OCI-LY7 (cell line): ENCODE data around the gene CLCN6. TPM values are rescaled to one million over a fixed set of nuclear protein-coding genes. Genes with fewer than 3 reads are reported as not detected.
A peak's percentile ranks its signal among the peaks of the same experiment; 100 is the strongest.

ENCODE experiments used
- BruUV-seq: library from RNA; stranded (reverse); fragments of 400-500 nt; replicated peaks from 2 replicates; lab custom pipeline; 2021; lab: Mats Ljungman, UMichigan
- CTCF ChIA-PET: fragments of 300-600 bp; sonication (Branson Sonifier 250); formaldehyde crosslinking; loops from one replicate; lab custom pipeline; 2022; ENCODE audit warnings: antibody characterized with exemption; ENCODE audit not compliant: unreplicated experiment; lab: Charles Lee
- POLR2A ChIA-PET: fragments of 300-600 bp; sonication (Branson Sonifier 250); formaldehyde crosslinking; loops from one replicate; lab custom pipeline; 2022; ENCODE audit warnings: antibody characterized with exemption; lab: Charles Lee
- DNase-seq: peaks from one replicate; pipeline ENCODE4 v3.0.0-alpha.2; 2015; ENCODE audit warnings: low spot score
- H2AFZ ChIP-seq: fragments of 200-600 bp; sonication (generic), shearing (Covaris generic); 2 replicates; pipeline ENCODE4 v1.6.1; 2014; ENCODE audit warnings: mild to moderate bottlenecking, antibody characterized with exemption, low read length, moderate library complexity
- H3K27ac ChIP-seq: fragments of 200-600 bp; sonication (generic); 2 replicates; pipeline ENCODE4 v1.5.1; 2014; ENCODE audit warnings: mixed run types, low read depth, mild to moderate bottlenecking, moderate library complexity, low read length, inconsistent platforms; ENCODE audit not compliant: poor library complexity, severe bottlenecking
- H3K36me3 ChIP-seq: fragments of 200-600 bp; sonication (generic); 2 replicates; pipeline ENCODE4 v1.6.1; 2014; ENCODE audit warnings: mild to moderate bottlenecking, antibody characterized with exemption, low read length, moderate library complexity, mixed read lengths; ENCODE audit not compliant: insufficient read depth
- H3K4me1 ChIP-seq: fragments of 200-600 bp; sonication (generic); 2 replicates; pipeline ENCODE4 v1.5.1; 2014; ENCODE audit warnings: mild to moderate bottlenecking, low read length; ENCODE audit not compliant: insufficient read depth, poor library complexity, severe bottlenecking
- H3K4me2 ChIP-seq: fragments of 200-600 bp; sonication (generic); 2 replicates; pipeline ENCODE4 v1.6.1; 2014; ENCODE audit warnings: mild to moderate bottlenecking, low read length
- H3K4me3 ChIP-seq: fragments of 200-600 bp; sonication (generic); 2 replicates; pipeline ENCODE4 v1.5.1; 2014; ENCODE audit warnings: mild to moderate bottlenecking, low read depth, low read length; ENCODE audit not compliant: poor library complexity, severe bottlenecking
- H3K79me2 ChIP-seq: fragments of 200-600 bp; sonication (generic); 2 replicates; pipeline ENCODE4 v1.6.1; 2016; ENCODE audit warnings: low read depth, mild to moderate bottlenecking, low read length, moderate library complexity, mixed read lengths; ENCODE audit not compliant: insufficient read depth
- H3K9me2 ChIP-seq: fragments of 200-600 bp; sonication (generic); 2 replicates; pipeline ENCODE4 v1.6.1; 2016; ENCODE audit warnings: mild to moderate bottlenecking, low read length, mixed read lengths; ENCODE audit not compliant: insufficient read depth
- H3K9me3 ChIP-seq: fragments of 200-600 bp; sonication (generic); 2 replicates; pipeline ENCODE4 v1.6.1; 2014; ENCODE audit warnings: mild to moderate bottlenecking, mixed run types, low read length, mixed read lengths
- H4K20me1 ChIP-seq: fragments of 200-600 bp; sonication (generic); 2 replicates; pipeline ENCODE4 v1.6.1; 2014; ENCODE audit warnings: mild to moderate bottlenecking, antibody characterized with exemption, low read length, moderate library complexity, mixed read lengths; ENCODE audit not compliant: insufficient read depth
- CTCF ChIP-seq: fragments of 200-600 bp; sonication (generic); conservative IDR thresholded peaks from 2 replicates; pipeline ENCODE4 v1.5.1; 2014; ENCODE audit warnings: mild to moderate bottlenecking, antibody characterized with exemption, low read length, moderate library complexity, mixed read lengths
- EZH2phosphoT487 ChIP-seq: fragments of 200-600 bp; sonication (generic); IDR thresholded peaks from 2 replicates; pipeline ENCODE4 v1.6.1; 2018; ENCODE audit warnings: low read depth, borderline replicate concordance, mild to moderate bottlenecking, mixed run types, antibody characterized with exemption, low read length, moderate library complexity, mixed read lengths
- intact Hi-C: fragments of 100-400 bp; cut with micrococcal nuclease; formaldehyde crosslinking; loops from one replicate; pipeline ENCODE4 v1.10.0; 2022; ENCODE audit not compliant: unreplicated experiment
- total RNA-seq, 2 experiments: library from RNA; depleted of rRNA in 1 of 2; stranded (reverse); fragments of >200 nt in 1 of 2; shearing (Covaris generic) in 1 of 2; gene quantifications; 2 replicates each; pipeline ENCODE4 v1.2.3, GENCODE V29; 2014 to 2022

CLCN6 gene
- total RNA-seq, 2 experiments from 2014 or later: 19.7 to 65.8 TPM

- no TSS peak for BruUV-seq
- Histone ChIP-seq H3K9me3 (no peaks in the 10 kb centered on the region), H3K9me2 (no peaks in the 10 kb centered on the region), H2AFZ (no peak overlapping the region), H3K36me3 (no peaks in the 10 kb centered on the region), H3K79me2 (no peaks in the 10 kb centered on the region), H3K27ac (no peak overlapping the region), H3K4me3 (no peak overlapping the region), H4K20me1 (no peaks in the 10 kb centered on the region), H3K4me2 (no peak overlapping the region), H3K4me1 (no peaks in the 10 kb centered on the region)
- DNase-seq: no peak
- TF ChIP-seq EZH2phosphoT487 (no peak), CTCF (no peak)
- CTCF ChIA-PET: no interaction called here
- intact Hi-C loops: no loop called here
- POLR2A ChIA-PET: no interaction called here
Measured at GRCh38 chr1:11880911-11881748, 75.1 kb downstream of the CLCN6 start.

GRCh38 chr1:11881749-11882441, 75.9 kb downstream of the CLCN6 start:
- Histone ChIP-seq H3K27ac (no peak overlapping the region), H3K4me1 (no peaks in the 10 kb centered on the region), H4K20me1 (no peaks in the 10 kb centered on the region), H3K36me3 (no peaks in the 10 kb centered on the region), H3K9me2 (no peaks in the 10 kb centered on the region), H3K79me2 (no peaks in the 10 kb centered on the region), H3K4me2 (no peak overlapping the region), H3K4me3 (no peak overlapping the region), H2AFZ (no peak overlapping the region), H3K9me3 (no peaks in the 10 kb centered on the region)
- no TSS peak for BruUV-seq
- TF ChIP-seq CTCF (peak; percentile 38; the same call in 1 of the 2 replicates), EZH2phosphoT487 (no peak)
- POLR2A ChIA-PET: interaction anchor here (0.9 kb wide), 1 partner anchor 119 kb away, joined by 6 read pairs; no protein-coding TSS in a partner anchor
- intact Hi-C loops: no loop called here
- DNase-seq: peak; percentile 15
- CTCF ChIA-PET: no interaction called here
